Aortic smooth muscle cell (primary cell): Measurements from ENCODE around the gene KMT2E. TPM values are rescaled to one million over a fixed set of nuclear protein-coding genes. Genes with fewer than 3 reads are reported as not detected.

Experiments
- total RNA-seq: library from RNA; depleted of rRNA; stranded (reverse); fragments of >200 nt; gene quantifications from 2 replicates; pipeline ENCODE4 v1.2.3, GENCODE V29; 2014

Gene KMT2E
- 127 and 147 TPM in 2 replicates for total RNA-seq

GRCh38 chr7:105013816-105014692 is at the start of gene KMT2E:
KMT2E (plus strand) TSS chr7:105014205; CDS start chr7:105040953, 26,748 bp downstream.

